GM19099 (cell line): ENCODE data around the gene CASP5.

Source experiments
- POLR2A ChIP-seq: IDR thresholded peaks from 3 replicates; pipeline ENCODE4 v1.6.1; 2011; ENCODE audit warnings: low read depth; ENCODE audit not compliant: insufficient read length; ENCODE audit errors: extremely low read depth

The CASP5 gene

GRCh38 chr11:105034813-105035620 lies 12.0 kb upstream of the CASP5 start, which contains the start of gene CASP1:
TSS of gene CASP1 (minus strand) at chr11:105035144. CDS start at chr11:105035113, 31 bp downstream.
- no peak for TF ChIP-seq POLR2A

- TF ChIP-seq POLR2A = no peak
Observed at GRCh38 chr11:105033781-105034180, 10.8 kb upstream of the CASP5 start.

DNA sequence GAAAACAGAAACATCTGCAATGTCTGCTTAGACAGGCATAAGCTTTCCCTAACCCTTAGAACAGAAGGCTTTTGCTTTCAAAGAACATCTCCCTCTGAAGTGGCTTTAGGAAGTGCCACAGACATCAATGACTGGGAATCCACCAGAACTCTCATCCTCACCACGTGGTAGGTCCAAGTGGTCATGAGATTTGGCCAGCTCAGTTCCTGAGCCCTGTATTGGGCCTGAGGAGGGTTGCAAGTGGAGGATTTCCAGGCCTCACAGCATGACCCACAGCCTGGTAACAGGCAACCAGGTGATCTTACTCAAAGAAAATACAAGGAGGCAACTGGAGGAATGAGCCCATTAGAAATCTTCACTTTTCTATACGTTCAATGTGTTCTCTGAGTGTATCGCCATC lies 10.4 kb upstream of the CASP5 start:
- no peak for TF ChIP-seq POLR2A

DNA sequence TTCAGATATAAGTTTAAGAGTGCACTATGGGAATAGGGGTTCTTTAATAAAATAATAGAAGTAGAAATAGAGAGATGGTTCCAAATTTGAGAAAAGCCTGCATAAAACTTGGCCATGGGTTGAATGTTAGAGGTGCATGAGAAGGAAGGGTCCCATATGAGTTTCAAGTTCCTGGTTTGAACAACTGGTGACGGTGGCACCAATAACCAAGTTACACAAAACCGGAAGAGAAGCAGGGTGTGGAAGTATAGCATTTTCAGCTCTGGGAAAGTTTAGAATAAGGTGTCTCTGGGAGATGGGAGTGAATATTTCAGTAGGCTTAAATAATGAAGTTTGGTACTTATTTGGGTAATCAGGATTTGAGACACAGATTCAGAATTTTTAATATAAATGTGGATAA lies 9.5 kb upstream of the CASP5 start:
- no peak for TF ChIP-seq POLR2A

- no peak for TF ChIP-seq POLR2A
Observed at GRCh38 chr11:105027678-105028077, 4.7 kb upstream of the CASP5 start.

DNA sequence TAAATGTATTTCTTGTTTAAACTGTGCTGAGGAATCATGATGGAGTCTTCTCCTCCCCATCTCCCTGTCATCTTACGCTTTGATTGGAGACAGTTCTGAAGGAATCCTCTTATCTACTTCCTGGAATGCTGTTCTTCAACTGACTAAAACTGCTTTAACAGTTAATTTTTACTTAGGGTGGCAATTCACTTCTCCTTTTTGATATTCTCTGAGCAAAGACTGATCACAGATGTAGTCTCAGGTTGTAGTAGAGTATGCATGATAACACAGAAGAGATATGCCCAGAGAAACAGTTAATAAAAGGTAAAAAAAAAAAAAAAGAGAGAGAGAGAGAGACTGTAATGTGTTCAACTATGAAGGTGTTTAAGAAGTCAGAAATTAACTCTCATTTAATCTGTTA lies 1.4 kb upstream of the CASP5 start:
- TF ChIP-seq POLR2A = no peak

DNA sequence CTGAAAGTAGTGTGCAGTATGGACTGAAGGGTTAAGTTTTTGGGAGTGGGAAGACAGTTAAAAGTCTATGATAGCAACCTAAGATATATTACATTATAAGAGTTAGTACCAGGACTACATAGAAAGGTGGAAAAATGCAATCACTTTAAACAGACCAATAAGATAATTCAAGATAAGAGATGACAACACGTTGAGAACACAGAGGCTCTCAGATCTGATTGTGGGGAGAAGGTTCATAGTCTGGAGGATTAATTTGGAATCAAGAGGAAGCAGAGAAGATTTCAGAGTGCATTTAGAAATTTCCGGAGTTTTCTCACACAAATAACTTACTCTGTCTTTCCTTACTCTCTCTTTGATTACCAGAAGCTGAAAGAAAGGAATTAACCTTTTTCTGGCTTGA lies 441 bp downstream of the CASP5 start:
- TF ChIP-seq POLR2A = no peak

GRCh38 chr11:105007463-105007862 lies 15.5 kb downstream of the CASP5 start:
- TF ChIP-seq POLR2A = no peak

GRCh38 chr11:105005451-105005845 lies 17.5 kb downstream of the CASP5 start:
- TF ChIP-seq POLR2A = no peak

- TF ChIP-seq POLR2A = no peak
Observed at GRCh38 chr11:105004021-105004420, 18.9 kb downstream of the CASP5 start.

- TF ChIP-seq POLR2A = no peak
Observed at GRCh38 chr11:105003151-105003550, 19.8 kb downstream of the CASP5 start.

DNA sequence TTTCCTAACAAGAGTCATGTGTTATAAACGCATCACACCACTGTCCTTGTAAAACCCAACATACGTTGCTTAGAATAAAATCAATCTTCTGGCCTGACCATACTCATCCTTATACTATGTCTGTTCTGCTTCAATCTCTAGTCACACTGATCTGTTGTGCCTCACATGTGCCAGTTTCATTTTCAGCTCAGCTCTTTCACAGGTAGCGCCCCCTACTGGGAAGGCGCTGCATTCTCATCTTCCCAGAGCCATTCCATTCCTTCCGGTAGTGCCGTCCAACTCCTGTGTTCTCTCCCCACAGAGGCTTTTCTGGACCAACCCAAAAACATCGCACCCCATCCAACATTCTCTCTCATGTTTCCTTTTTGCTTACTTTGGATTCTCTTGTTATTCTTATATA lies 22.2 kb downstream of the CASP5 start:
- no peak for TF ChIP-seq POLR2A

- no peak for TF ChIP-seq POLR2A
Observed at GRCh38 chr11:105000167-105000566, 22.8 kb downstream of the CASP5 start.

- no peak for TF ChIP-seq POLR2A
Observed at GRCh38 chr11:104999721-105000120, 23.2 kb downstream of the CASP5 start.

DNA sequence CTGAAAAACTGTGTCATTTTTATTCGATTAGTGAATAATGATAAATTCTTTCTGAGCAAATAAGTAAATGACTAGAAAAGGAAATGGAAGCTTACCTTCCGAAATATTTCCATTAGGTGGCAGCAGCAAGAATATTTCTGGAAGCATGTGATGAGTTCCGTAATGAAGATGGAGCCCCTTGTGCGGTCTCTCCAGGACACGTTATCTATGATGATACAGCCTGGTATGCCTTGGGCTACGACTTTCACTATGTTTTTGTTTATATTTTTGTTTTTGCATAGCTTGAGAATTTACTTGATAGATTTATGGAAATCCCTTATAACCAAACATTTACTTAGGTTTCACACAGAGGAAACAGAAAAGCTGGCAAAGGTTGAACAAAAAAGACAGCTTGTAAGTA lies 25.7 kb downstream of the CASP5 start:
- TF ChIP-seq POLR2A = no peak

DNA sequence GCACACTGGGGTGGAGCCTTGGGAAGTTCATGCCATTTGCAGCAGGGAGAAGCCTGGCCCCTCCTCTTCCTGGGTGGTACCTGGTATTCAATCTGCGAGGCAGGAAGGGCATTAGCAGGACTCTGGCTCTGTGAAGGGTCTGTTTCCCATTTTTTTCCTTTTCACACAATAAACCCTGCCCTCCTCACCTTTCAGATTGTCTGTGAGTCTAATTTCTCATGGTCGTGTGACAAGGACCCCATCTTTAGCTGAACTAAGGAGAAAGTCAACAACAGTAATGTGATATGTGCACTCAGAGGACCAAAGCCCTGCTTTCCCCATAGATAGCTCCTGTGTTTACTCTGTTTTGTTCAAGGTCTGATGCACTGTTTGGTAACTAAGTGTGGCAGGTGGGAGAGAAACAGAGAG lies 28.0 kb downstream of the CASP5 start:
- no peak for TF ChIP-seq POLR2A

GRCh38 chr11:104992781-104993180 lies 30.2 kb downstream of the CASP5 start:
- TF ChIP-seq POLR2A = no peak
